Muscle layer of duodenum (tissue), 2 donors: ENCODE data around the gene PIBF1.

ENCODE experiments used
- H3K27ac ChIP-seq: one replicate; pipeline ENCODE4 v1.7.0; 2013; ENCODE audit warnings: mild to moderate bottlenecking, low read length
- H3K27me3 ChIP-seq: one replicate; pipeline ENCODE4 v1.7.0; 2013; ENCODE audit warnings: low read depth, mild to moderate bottlenecking, control low read depth, low read length
- H3K36me3 ChIP-seq, 2 donors: one replicate each; pipeline ENCODE4 v1.7.0; 2013; ENCODE audit warnings: low read length in 2 of 2, control low read depth in 1 of 2, mild to moderate bottlenecking in 1 of 2; ENCODE audit not compliant: insufficient read depth in 2 of 2, control insufficient read depth in 1 of 2
- H3K4me1 ChIP-seq, 2 donors: one replicate each; pipeline ENCODE4 v1.7.0; 2013; ENCODE audit warnings: low read length in 2 of 2, mild to moderate bottlenecking in 2 of 2, control low read depth in 1 of 2, moderate library complexity in 1 of 2; ENCODE audit not compliant: insufficient read depth in 2 of 2, control insufficient read depth in 1 of 2
- H3K4me3 ChIP-seq, 2 donors: one replicate each; pipeline ENCODE4 v1.7.0; 2013; ENCODE audit warnings: low read length in 2 of 2, low read depth in 1 of 2, mild to moderate bottlenecking in 1 of 2
- H3K9me3 ChIP-seq, 2 donors: one replicate each; pipeline ENCODE4 v1.7.0; 2013; ENCODE audit warnings: low read length in 2 of 2, control low read depth in 1 of 2, mild to moderate bottlenecking in 1 of 2; ENCODE audit not compliant: control insufficient read depth in 1 of 2
- donor health status: healthy.

Gene PIBF1, protein sequence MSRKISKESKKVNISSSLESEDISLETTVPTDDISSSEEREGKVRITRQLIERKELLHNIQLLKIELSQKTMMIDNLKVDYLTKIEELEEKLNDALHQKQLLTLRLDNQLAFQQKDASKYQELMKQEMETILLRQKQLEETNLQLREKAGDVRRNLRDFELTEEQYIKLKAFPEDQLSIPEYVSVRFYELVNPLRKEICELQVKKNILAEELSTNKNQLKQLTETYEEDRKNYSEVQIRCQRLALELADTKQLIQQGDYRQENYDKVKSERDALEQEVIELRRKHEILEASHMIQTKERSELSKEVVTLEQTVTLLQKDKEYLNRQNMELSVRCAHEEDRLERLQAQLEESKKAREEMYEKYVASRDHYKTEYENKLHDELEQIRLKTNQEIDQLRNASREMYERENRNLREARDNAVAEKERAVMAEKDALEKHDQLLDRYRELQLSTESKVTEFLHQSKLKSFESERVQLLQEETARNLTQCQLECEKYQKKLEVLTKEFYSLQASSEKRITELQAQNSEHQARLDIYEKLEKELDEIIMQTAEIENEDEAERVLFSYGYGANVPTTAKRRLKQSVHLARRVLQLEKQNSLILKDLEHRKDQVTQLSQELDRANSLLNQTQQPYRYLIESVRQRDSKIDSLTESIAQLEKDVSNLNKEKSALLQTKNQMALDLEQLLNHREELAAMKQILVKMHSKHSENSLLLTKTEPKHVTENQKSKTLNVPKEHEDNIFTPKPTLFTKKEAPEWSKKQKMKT

GRCh38 chr13:72781451-72782439, at the start of gene PIBF1, which contains the start of gene DIS3:
PIBF1 (plus strand) TSS chr13:72782133; CDS start chr13:72783470, 1,337 bp downstream.
DIS3 (minus strand) TSS chr13:72781900; CDS start chr13:72781832, 68 bp downstream.
- Histone ChIP-seq H3K27ac (peak within 1 kb of the TSS; percentile 91), H3K4me3 (peak within 1 kb of the TSS; percentile 98), H3K27me3 (no peaks in the 10 kb centered on the region), H3K4me1 (peaks cover 3 to 34% of the 10 kb centered on the region in 2 donors), H3K9me3 (no peaks in the 10 kb centered on the region), H3K36me3 (peaks cover 19 to 20% of the 10 kb centered on the region in 2 donors)

DNA sequence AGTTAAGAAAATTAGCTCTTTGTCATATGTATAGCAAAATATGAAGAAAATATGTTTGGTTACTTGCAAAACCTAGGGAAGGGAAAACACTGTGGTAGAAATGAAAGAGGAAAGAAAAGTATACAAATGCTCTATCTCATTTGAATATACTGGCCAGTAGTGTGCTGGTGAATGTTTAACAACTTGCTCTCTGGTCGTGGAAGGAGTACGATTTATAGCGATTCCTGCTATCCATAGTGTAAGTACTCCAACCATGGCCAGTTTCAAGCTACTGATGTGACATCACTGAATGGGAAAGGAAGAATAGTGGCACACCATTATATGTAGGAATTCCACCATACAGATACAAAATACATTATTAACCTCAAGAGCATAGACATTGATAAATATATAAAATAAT, 44.9 kb upstream of the PIBF1 start:
- Histone ChIP-seq H3K4me1 (peaks cover 0 to 7% of the 10 kb centered on the region in 2 donors), H3K27me3 (no peaks in the 10 kb centered on the region), H3K9me3 (no peaks in the 10 kb centered on the region), H3K4me3 (no peak overlapping the region), H3K27ac (no peak overlapping the region), H3K36me3 (peaks cover 4 to 15% of the 10 kb centered on the region in 2 donors)

- Histone ChIP-seq H3K27ac (no peak overlapping the region), H3K27me3 (no peaks in the 10 kb centered on the region), H3K36me3 (peaks cover 8 to 17% of the 10 kb centered on the region in 2 donors)
These were observed 41.9 kb upstream of the PIBF1 start for GRCh38 chr13:72740015-72740414.

GRCh38 chr13:72745260-72745659, 36.7 kb upstream of the PIBF1 start:
- Histone ChIP-seq H3K4me3 (no peak overlapping the region), H3K4me1 (no peaks in the 10 kb centered on the region), H3K9me3 (no peaks in the 10 kb centered on the region), H3K27me3 (no peaks in the 10 kb centered on the region), H3K27ac (no peak overlapping the region), H3K36me3 (peaks cover 14 to 30% of the 10 kb centered on the region in 2 donors)

More at GRCh38 chr13:72740015-72740414, 41.9 kb upstream of the PIBF1 start:
- H3K4me1 ChIP-seq: peaks cover 0 to 7% of the 10 kb centered on the region in 2 donors
- H3K9me3 ChIP-seq: no peaks in the 10 kb centered on the region
- no peak overlapping the region for H3K4me3 ChIP-seq

DNA sequence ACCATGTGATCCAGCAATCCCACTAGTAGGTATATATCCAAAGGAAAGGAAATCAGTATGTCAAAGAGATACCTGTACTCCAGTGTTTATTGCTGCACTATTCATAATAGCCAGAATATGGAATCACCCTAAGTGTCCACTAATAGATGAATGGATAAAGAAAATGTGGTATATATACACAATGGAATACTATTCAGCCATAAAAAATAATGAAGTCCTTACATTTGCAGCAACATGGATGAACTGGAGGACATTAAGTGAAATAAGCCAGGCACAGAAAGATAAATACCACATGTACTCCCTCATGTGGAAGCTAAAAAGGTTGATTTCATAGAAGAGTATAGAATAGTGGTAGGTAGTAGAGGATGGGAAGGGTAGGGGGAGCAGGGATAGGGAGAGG, 30.7 kb upstream of the PIBF1 start:
- Histone ChIP-seq H3K36me3 (peaks cover 28 to 36% of the 10 kb centered on the region in 2 donors), H3K4me3 (no peak overlapping the region), H3K9me3 (no peaks in the 10 kb centered on the region), H3K27me3 (no peaks in the 10 kb centered on the region), H3K4me1 (no peaks in the 10 kb centered on the region), H3K27ac (no peak overlapping the region)

GRCh38 chr13:72754111-72754510, 27.8 kb upstream of the PIBF1 start:
- Histone ChIP-seq H3K4me1 (no peaks in the 10 kb centered on the region), H3K27me3 (no peaks in the 10 kb centered on the region), H3K4me3 (no peak overlapping the region), H3K9me3 (no peaks in the 10 kb centered on the region), H3K36me3 (peaks cover 29 to 53% of the 10 kb centered on the region in 2 donors), H3K27ac (no peak overlapping the region)

DNA sequence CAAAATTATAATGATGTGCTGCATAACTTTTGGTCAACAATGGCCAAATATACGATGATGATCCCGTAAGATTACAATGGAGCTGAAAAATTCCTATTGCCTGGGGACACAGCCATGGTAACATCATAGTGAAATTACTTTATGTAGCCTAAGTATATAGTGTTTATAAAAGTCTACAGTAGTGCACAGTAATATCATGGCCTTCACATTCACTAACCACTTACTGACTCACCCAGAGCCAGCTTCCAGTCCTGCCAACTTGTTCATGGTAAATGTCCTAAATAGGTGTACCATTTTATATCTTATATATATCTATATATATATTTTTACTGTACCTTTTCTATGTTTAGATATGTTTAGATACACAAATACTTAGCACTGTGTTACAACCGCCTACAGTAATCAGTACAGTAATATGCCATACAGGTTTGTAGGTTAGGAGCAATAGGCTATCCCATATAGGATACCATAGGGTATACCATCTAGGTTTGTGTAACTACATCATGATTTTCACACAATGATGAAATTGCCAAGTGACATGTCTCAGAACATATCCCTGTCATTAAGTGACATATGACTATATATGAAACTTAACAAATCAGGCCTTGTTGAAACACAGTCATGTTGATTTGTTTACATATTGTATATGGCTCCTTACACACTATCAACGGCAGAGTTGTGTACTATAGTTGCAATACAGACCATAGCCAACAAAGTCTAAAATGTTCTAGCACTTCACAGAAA, 24.0 kb upstream of the PIBF1 start:
- no peaks in the 10 kb centered on the region for H3K27me3 ChIP-seq
- no peak overlapping the region for H3K4me3 ChIP-seq
- no peaks in the 10 kb centered on the region for H3K4me1 ChIP-seq
- H3K36me3 ChIP-seq: peaks cover 45 to 79% of the 10 kb centered on the region in 2 donors
- no peak overlapping the region for H3K27ac ChIP-seq
- H3K9me3 ChIP-seq: no peaks in the 10 kb centered on the region

- Histone ChIP-seq H3K4me3 (no peak overlapping the region), H3K36me3 (peaks cover 55 to 89% of the 10 kb centered on the region in 2 donors), H3K27me3 (no peaks in the 10 kb centered on the region), H3K4me1 (no peaks in the 10 kb centered on the region), H3K9me3 (no peaks in the 10 kb centered on the region), H3K27ac (no peak overlapping the region)
These were observed 21.7 kb upstream of the PIBF1 start for GRCh38 chr13:72760189-72760588.

GRCh38 chr13:72763411-72763810, 18.5 kb upstream of the PIBF1 start:
- peaks cover 72 to 94% of the 10 kb centered on the region in 2 donors for H3K36me3 ChIP-seq

DNA sequence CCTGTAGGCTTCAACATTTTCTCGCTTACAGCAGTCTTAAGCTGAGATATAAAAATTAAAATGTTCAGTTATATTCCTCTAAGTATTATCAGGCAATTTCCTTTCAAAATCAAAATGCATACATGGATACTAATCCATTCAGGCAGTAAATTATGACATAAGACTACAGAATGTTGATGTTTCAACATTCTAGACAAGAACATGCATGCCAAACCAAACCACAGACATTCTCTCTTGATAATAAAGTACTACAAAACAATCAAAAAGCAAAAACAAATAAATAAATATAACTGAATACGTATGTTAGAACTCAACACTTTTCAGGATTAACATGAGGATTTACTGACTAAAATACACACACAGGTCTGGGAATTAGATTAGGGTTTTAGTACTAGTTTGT, 7.9 kb upstream of the PIBF1 start:
- Histone ChIP-seq H3K27ac (no peak overlapping the region), H3K36me3 (peaks cover 80 to 84% of the 10 kb centered on the region in 2 donors), H3K27me3 (no peaks in the 10 kb centered on the region), H3K4me3 (no peak overlapping the region), H3K9me3 (no peaks in the 10 kb centered on the region), H3K4me1 (peaks cover 0 to 4% of the 10 kb centered on the region in 2 donors)

More at GRCh38 chr13:72763411-72763810, 18.5 kb upstream of the PIBF1 start:
- H3K4me3 ChIP-seq: no peak overlapping the region
- no peaks in the 10 kb centered on the region for H3K4me1 ChIP-seq
- no peak overlapping the region for H3K27ac ChIP-seq
- no peaks in the 10 kb centered on the region for H3K9me3 ChIP-seq
- H3K27me3 ChIP-seq: no peaks in the 10 kb centered on the region
